Neural progenitor cell (in vitro differentiated cells): Measurements from ENCODE around the gene CNGA3. TPM values are rescaled to one million over a fixed set of nuclear protein-coding genes. Genes with fewer than 3 reads are reported as not detected.
A peak's percentile ranks its signal among the peaks of the same experiment; 100 is the strongest.

Experiments
- DNase-seq: peaks from one replicate; pipeline ENCODE4 v3.0.0-alpha.2; 2016; ENCODE audit warnings: low spot score
- H2AFZ ChIP-seq: fragments of 200-600 bp; sonication (generic); replicated peaks from 2 replicates; pipeline ENCODE4 v1.6.1; 2016; ENCODE audit warnings: antibody characterized with exemption
- H3F3A ChIP-seq: fragments of 200-600 bp; sonication (generic); 2 replicates; pipeline ENCODE4 v1.6.1; 2016; ENCODE audit warnings: antibody characterized with exemption, low read depth
- H3K27ac ChIP-seq: fragments of 200-600 bp; sonication (generic); 2 replicates; pipeline ENCODE4 v1.5.1; 2016; ENCODE audit warnings: mild to moderate bottlenecking
- H3K27me3 ChIP-seq: fragments of 200-600 bp; sonication (generic); 2 replicates; pipeline ENCODE4 v1.6.1; 2016; ENCODE audit warnings: mild to moderate bottlenecking, moderate library complexity
- H3K36me3 ChIP-seq: fragments of 200-600 bp; sonication (generic); 2 replicates; pipeline ENCODE4 v1.5.1; 2016
- H3K4me1 ChIP-seq: fragments of 200-600 bp; sonication (generic); 2 replicates; pipeline ENCODE4 v1.6.1; 2016; ENCODE audit warnings: mixed run types
- H3K4me2 ChIP-seq: fragments of 200-600 bp; sonication (generic); 2 replicates; pipeline ENCODE4 v1.6.1; 2016
- H3K4me3 ChIP-seq: fragments of 200-600 bp; sonication (generic); 2 replicates; pipeline ENCODE4 v1.5.1; 2016
- H3K79me2 ChIP-seq: fragments of 200-600 bp; sonication (generic); 2 replicates; pipeline ENCODE4 v1.6.1; 2016; ENCODE audit warnings: low read depth
- H3K9ac ChIP-seq: fragments of 200-600 bp; sonication (generic); 2 replicates; pipeline ENCODE4 v1.6.1; 2016
- H3K9me3 ChIP-seq: fragments of 200-600 bp; sonication (generic); 2 replicates; pipeline ENCODE4 v1.5.1; 2016; ENCODE audit warnings: low read depth
- H4K20me1 ChIP-seq: fragments of 200-600 bp; sonication (generic); 2 replicates; pipeline ENCODE4 v1.6.1; 2016; ENCODE audit warnings: low read depth
- H3K27ac Mint-ChIP-seq: 3 replicates; pipeline ENCODE4 v1.8.0; 2021; ENCODE audit warnings: mixed read lengths
- H3K27me3 Mint-ChIP-seq: 2 replicates; pipeline ENCODE4 v1.8.0; 2022; ENCODE audit warnings: low read depth, mild to moderate bottlenecking, inconsistent platforms, moderate library complexity, mixed read lengths; ENCODE audit not compliant: insufficient read depth
- H3K36me3 Mint-ChIP-seq: 3 replicates; pipeline ENCODE4 v1.8.0; 2021; ENCODE audit warnings: mixed read lengths
- H3K4me1 Mint-ChIP-seq: 3 replicates; pipeline ENCODE4 v1.8.0; 2021; ENCODE audit warnings: mixed read lengths
- H3K4me3 Mint-ChIP-seq: 3 replicates; pipeline ENCODE4 v1.8.0; 2021; ENCODE audit warnings: mild to moderate bottlenecking, moderate library complexity, mixed read lengths
- H3K9me3 Mint-ChIP-seq: 3 replicates; pipeline ENCODE4 v1.8.0; 2020; ENCODE audit warnings: mixed read lengths
- EZH2 ChIP-seq: fragments of 200-600 bp; sonication (generic); IDR thresholded peaks from 2 replicates; pipeline ENCODE4 v1.6.1; 2017; ENCODE audit warnings: antibody characterized with exemption, mild to moderate bottlenecking, moderate library complexity
- EZH2phosphoT487 ChIP-seq: fragments of 200-600 bp; sonication (generic); IDR thresholded peaks from 2 replicates; pipeline ENCODE4 v1.6.1; 2017; ENCODE audit warnings: antibody characterized with exemption
- total RNA-seq: library from RNA; depleted of rRNA; stranded (reverse); fragments of >200 nt; gene quantifications from 2 replicates; pipeline ENCODE4 v1.2.3, GENCODE V29; 2015; ENCODE audit warnings: low replicate concordance
- TF ChIP-seq, protein P1 (sequence below): fragments of 200-600 bp; sonication (generic); IDR thresholded peaks from 2 replicates; pipeline ENCODE4 v1.5.1; 2017; ENCODE audit warnings: antibody characterized with exemption, mild to moderate bottlenecking

Gene CNGA3
- total RNA-seq, 1 donor from 2014 or later: not detected

DNA sequence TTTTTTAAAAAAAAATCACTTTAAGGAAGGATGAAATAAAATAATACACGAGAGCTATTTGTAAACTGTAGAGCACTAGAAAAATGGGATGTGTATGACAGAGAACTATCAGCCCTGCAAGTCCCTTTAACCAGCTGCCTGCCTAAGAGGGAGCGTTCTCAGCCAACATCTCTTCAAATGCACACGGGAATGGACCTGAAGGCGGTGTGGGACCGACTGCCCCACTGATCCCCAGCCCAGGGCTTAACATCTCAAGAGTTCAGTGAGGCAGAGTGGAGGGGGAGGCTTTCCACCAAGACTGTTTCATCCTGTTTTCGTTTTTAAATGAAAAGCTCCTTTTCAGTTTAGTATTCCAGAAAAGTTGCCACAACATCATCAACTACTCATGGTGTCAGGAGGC is 100.6 kb downstream of the CNGA3 start:
- no peaks in the 10 kb centered on the region for H3K36me3 Mint-ChIP-seq
- H3K27ac ChIP-seq: no peak overlapping the region
- peak overlapping the region; percentile 98 for H3K4me2 ChIP-seq
- no peaks in the 10 kb centered on the region for H3K27me3 Mint-ChIP-seq
- H3K4me3 ChIP-seq: no peak overlapping the region
- H3K79me2 ChIP-seq: peaks cover 68% of the 10 kb centered on the region
- H3K27ac Mint-ChIP-seq: no peak overlapping the region
- no peaks in the 10 kb centered on the region for H3K36me3 ChIP-seq
- peak overlapping the region; percentile 97 for H3K4me3 Mint-ChIP-seq
- TF ChIP-seq, protein P1, sequence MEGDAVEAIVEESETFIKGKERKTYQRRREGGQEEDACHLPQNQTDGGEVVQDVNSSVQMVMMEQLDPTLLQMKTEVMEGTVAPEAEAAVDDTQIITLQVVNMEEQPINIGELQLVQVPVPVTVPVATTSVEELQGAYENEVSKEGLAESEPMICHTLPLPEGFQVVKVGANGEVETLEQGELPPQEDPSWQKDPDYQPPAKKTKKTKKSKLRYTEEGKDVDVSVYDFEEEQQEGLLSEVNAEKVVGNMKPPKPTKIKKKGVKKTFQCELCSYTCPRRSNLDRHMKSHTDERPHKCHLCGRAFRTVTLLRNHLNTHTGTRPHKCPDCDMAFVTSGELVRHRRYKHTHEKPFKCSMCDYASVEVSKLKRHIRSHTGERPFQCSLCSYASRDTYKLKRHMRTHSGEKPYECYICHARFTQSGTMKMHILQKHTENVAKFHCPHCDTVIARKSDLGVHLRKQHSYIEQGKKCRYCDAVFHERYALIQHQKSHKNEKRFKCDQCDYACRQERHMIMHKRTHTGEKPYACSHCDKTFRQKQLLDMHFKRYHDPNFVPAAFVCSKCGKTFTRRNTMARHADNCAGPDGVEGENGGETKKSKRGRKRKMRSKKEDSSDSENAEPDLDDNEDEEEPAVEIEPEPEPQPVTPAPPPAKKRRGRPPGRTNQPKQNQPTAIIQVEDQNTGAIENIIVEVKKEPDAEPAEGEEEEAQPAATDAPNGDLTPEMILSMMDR: no peak
- TF ChIP-seq EZH2 (no peak), EZH2phosphoT487 (no peak)
- peaks cover 34% of the 10 kb centered on the region for H3K4me1 Mint-ChIP-seq
- peaks cover 21% of the 10 kb centered on the region for H3K4me1 ChIP-seq
- H3K9me3 Mint-ChIP-seq: no peaks in the 10 kb centered on the region
- H3K9me3 ChIP-seq: no peaks in the 10 kb centered on the region
- no peak overlapping the region for H3K9ac ChIP-seq
- no peak for DNase-seq
- H3K27me3 ChIP-seq: no peaks in the 10 kb centered on the region
- no peak overlapping the region for H2AFZ ChIP-seq
- H3F3A ChIP-seq: peaks cover 4% of the 10 kb centered on the region
- peaks cover 53% of the 10 kb centered on the region for H4K20me1 ChIP-seq

Other genes with a start within 250 kb of the CNGA3 start
- gene INPP4A, start 98.4 kb downstream of the CNGA3 start, total RNA-seq: 34.2 and 35.1 TPM in 2 replicates